Adrenal gland (tissue), 12 donors: Measurements from ENCODE around the gene FMN1. TPM values are rescaled to one million over a fixed set of nuclear protein-coding genes. Genes with fewer than 3 reads are reported as not detected.
A peak's percentile ranks its signal among the peaks of the same experiment; 100 is the strongest.
"Not testable (repeated sequence)": the region's sequence is repeated elsewhere in the genome, so short reads cannot be mapped to it uniquely, and the experiment has no call there.

Source experiments
- DNase-seq, 7 donors: peaks; one replicate each; pipeline ENCODE4 v3.0.0-alpha.2; 2019 to 2020
- H3K27ac ChIP-seq, 5 donors: fragments of 200-600 bp; sonication (generic) in 4 of 5; 1 replicate in 3 of 5; 2 replicates in 2 of 5; pipeline versions ENCODE4 v1.5.1 to v1.8.0; 2016 to 2020; ENCODE audit warnings: mild to moderate bottlenecking in 1 of 5
- H3K27me3 ChIP-seq: fragments of 200-600 bp; 2 replicates; pipeline ENCODE4 v1.8.0; 2021
- H3K36me3 ChIP-seq, 2 donors: fragments of 200-600 bp; replicated peaks in 1 of 2; 1 replicate in 1 of 2; 2 replicates in 1 of 2; pipeline versions ENCODE4 v1.5.1 to v1.8.0; 2018 to 2022
- H3K4me1 ChIP-seq, 2 donors: fragments of 200-600 bp; replicated peaks in 1 of 2; 1 replicate in 1 of 2; 2 replicates in 1 of 2; pipeline versions ENCODE4 v1.5.1 to v1.8.0; 2018 to 2021
- H3K4me3 ChIP-seq, 4 donors: fragments of 200-600 bp; sonication (generic) in 3 of 4; one replicate each; pipeline ENCODE4 v1.5.1; 2016 to 2018
- H3K9me3 ChIP-seq, 3 donors: fragments of 200-600 bp; sonication (generic) in 1 of 3; replicated peaks in 1 of 3; 1 replicate in 2 of 3; 2 replicates in 1 of 3; pipeline versions ENCODE4 v1.5.1 to v1.8.0; 2016 to 2021
- POLR2A ChIP-seq, 2 donors: fragments of 450-650 bp; IDR thresholded peaks; one replicate each; pipeline ENCODE4 v1.6.1; 2017; ENCODE audit warnings: antibody characterized with exemption in 2 of 2, mild to moderate bottlenecking in 2 of 2, moderate library complexity in 1 of 2
- WGBS, 4 donors: extraction: QIAGEN DNeasy Blood & Tissue Kit in 2 of 4; methylation state at CpG; one replicate each; pipeline versions ENCODE4 v1.1.5 to v1.1.7; 2013 to 2017; 5-methylcytosine and 5-hydroxymethylcytosine counted together
- intact Hi-C, 2 donors: fragments of 100-400 bp; cut with DNase I; formaldehyde crosslinking; loops; one replicate each; pipeline versions ENCODE4 v1.14.1 to v1.15.0; 2022 to 2023
- polyA plus RNA-seq, 3 donors: library from polyadenylated mRNA; stranded (reverse); fragments of 200-250 nt in 2 of 3; fragments of 350-450 nt in 1 of 3; fragmentation: Illumina TruSeq in 1 of 3; extraction: RNeasy Lipid Tissue Mini Kit (QIAGEN cat#74804) in 1 of 3; gene quantifications; one replicate each; pipeline ENCODE4 v1.2.3, GENCODE V29; 2013 to 2014
- total RNA-seq, 9 donors: library from RNA; depleted of rRNA in 4 of 9; stranded (reverse); fragments of >200 nt in 4 of 9; fragments of 120-200 nt in 1 of 9; fragmentation: NEBNext Ultra II Directional in 1 of 9; extraction: Animal tissue kit (Norgen Biotek cat#: 25700) in 1 of 9; gene quantifications; one replicate each; pipeline versions ENCODE4 v1.1.0 to v1.2.4, GENCODE V29; 2013 to 2023
- TF ChIP-seq, protein P1 (sequence below), 6 experiments: fragments of 450-650 bp in 4 of 6; fragments of 200-600 bp in 2 of 6; sonication (generic) in 1 of 6; IDR thresholded peaks; 1 replicate in 5 of 6; 2 replicates in 1 of 6; pipeline versions ENCODE4 v1.5.1 to v1.8.0; 2016 to 2021; ENCODE audit warnings: antibody characterized with exemption in 6 of 6, mild to moderate bottlenecking in 2 of 6, moderate library complexity in 1 of 6
- donor health status: healthy with polysubstance abuse.
- donor health status: Bipolar disorder and iron deficiency.
- donor health status: DM: yes; HTN: yes; CAD: no.
- donor health status: DM: no; HTN: no; CAD: no.
- donor health status: DM: no; HTN: no; CAD: no.
- donor health status: DM: yes; HTN: yes; CAD: no.

FMN1 gene
- total and polyA plus RNA-seq, 12 donors, result 0.37 to 29.2 (median 11.4) TPM

- no peak for DNase-seq
- Histone ChIP-seq H3K27me3 (no peaks in the 10 kb centered on the region), H3K27ac (no peak overlapping the region), H3K9me3 (no peaks in the 10 kb centered on the region), H3K4me1 (no peaks in the 10 kb centered on the region), H3K4me3 (no peak overlapping the region), H3K36me3 (no peaks in the 10 kb centered on the region)
- WGBS, 4 donors, result 82 to 87% (median 83%) methylated on average over 3 of the region's 3 CpGs
- TF ChIP-seq, protein P1, sequence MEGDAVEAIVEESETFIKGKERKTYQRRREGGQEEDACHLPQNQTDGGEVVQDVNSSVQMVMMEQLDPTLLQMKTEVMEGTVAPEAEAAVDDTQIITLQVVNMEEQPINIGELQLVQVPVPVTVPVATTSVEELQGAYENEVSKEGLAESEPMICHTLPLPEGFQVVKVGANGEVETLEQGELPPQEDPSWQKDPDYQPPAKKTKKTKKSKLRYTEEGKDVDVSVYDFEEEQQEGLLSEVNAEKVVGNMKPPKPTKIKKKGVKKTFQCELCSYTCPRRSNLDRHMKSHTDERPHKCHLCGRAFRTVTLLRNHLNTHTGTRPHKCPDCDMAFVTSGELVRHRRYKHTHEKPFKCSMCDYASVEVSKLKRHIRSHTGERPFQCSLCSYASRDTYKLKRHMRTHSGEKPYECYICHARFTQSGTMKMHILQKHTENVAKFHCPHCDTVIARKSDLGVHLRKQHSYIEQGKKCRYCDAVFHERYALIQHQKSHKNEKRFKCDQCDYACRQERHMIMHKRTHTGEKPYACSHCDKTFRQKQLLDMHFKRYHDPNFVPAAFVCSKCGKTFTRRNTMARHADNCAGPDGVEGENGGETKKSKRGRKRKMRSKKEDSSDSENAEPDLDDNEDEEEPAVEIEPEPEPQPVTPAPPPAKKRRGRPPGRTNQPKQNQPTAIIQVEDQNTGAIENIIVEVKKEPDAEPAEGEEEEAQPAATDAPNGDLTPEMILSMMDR (IDR thresholded peaks at IDR 0.05), result no peak
- intact Hi-C loops, result loop anchor here in 1 of 2 donors (10.0 kb wide), 1 partner anchor 52 kb away; no protein-coding TSS in a partner anchor
Measured at GRCh38 chr15:32852771-32853170, 341.7 kb downstream of the FMN1 start.

GRCh38 chr15:32852017-32852416, 342.5 kb downstream of the FMN1 start:
- intact Hi-C loops, result loop anchor here in 1 of 2 donors (10.0 kb wide), 1 partner anchor 53 kb away; no protein-coding TSS in a partner anchor
- no peaks in the 10 kb centered on the region for H3K4me1 ChIP-seq
- H3K36me3 ChIP-seq, result no peaks in the 10 kb centered on the region
- WGBS, 4 donors, result 90 to 100% (median 95%) methylated on average over 4 of the region's 4 CpGs
- TF ChIP-seq, protein P1 (IDR thresholded peaks at IDR 0.05), result no peak
- TF ChIP-seq POLR2A (IDR thresholded peaks at IDR 0.05), result no peak
- no peak overlapping the region for H3K27ac ChIP-seq
- no peak for DNase-seq
- no peaks in the 10 kb centered on the region for H3K27me3 ChIP-seq
- H3K4me3 ChIP-seq, result no peak overlapping the region
- no peaks in the 10 kb centered on the region for H3K9me3 ChIP-seq

DNA sequence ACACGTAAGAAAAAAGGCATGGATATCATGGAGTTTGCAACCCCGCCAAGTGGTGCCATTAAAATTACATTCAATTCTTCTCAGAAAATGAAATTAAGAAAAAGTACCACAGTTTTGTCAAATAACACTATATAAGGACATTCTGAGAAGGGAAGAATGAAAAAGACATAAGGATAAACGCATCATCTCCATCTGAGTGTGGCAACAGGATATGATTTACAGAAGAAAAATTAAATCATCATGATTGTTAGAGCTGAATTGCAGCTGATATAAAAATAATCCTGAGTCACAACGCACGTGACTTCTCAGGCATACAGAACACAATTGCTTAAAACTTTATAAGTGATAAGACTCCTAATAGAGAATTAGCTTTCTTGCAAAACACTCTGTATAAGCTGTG, 342.9 kb downstream of the FMN1 start:
- intact Hi-C loops, result loop anchor here in 1 of 2 donors (10.0 kb wide), 1 partner anchor 53 kb away; no protein-coding TSS in a partner anchor
- 65 to 75% (median 70%) methylated on average over 5 of the region's 5 CpGs for WGBS, 4 donors
- TF ChIP-seq, protein P1 (IDR thresholded peaks at IDR 0.05), result no peak
- TF ChIP-seq POLR2A (IDR thresholded peaks at IDR 0.05), result no peak
- no peak overlapping the region for H3K27ac ChIP-seq
- H3K36me3 ChIP-seq, result no peaks in the 10 kb centered on the region
- no peak overlapping the region for H3K4me3 ChIP-seq
- DNase-seq, result peak in 1 of 7 donors; percentile 5
- H3K27me3 ChIP-seq, result no peaks in the 10 kb centered on the region
- no peaks in the 10 kb centered on the region for H3K9me3 ChIP-seq
- H3K4me1 ChIP-seq, result no peaks in the 10 kb centered on the region

- DNase-seq, result no peak
Measured at GRCh38 chr15:32849769-32850668, 344.5 kb downstream of the FMN1 start.

GRCh38 chr15:32846671-32847070, 347.8 kb downstream of the FMN1 start:
- H3K9me3 ChIP-seq, H3K36me3 ChIP-seq, DNase-seq, H3K4me3 ChIP-seq, intact Hi-C loops, H3K4me1 ChIP-seq, H3K27ac ChIP-seq, H3K27me3 ChIP-seq: not testable (repeated sequence)
- WGBS, 4 donors, result 84 to 94% (median 86%) methylated on average over 2 of the region's 2 CpGs

More at GRCh38 chr15:32849769-32850668, 344.5 kb downstream of the FMN1 start:
- intact Hi-C loops, result loop anchor here in 1 of 2 donors (10.0 kb wide), 1 partner anchor 55 kb away; no protein-coding TSS in a partner anchor
- Histone ChIP-seq H3K36me3 (no peaks in the 10 kb centered on the region), H3K27ac (no peak overlapping the region), H3K4me3 (no peak overlapping the region), H3K9me3 (no peaks in the 10 kb centered on the region), H3K27me3 (no peaks in the 10 kb centered on the region), H3K4me1 (no peaks in the 10 kb centered on the region)
- no peak for TF ChIP-seq POLR2A (IDR thresholded peaks at IDR 0.05)
- TF ChIP-seq, protein P1 (IDR thresholded peaks at IDR 0.05), result no peak
- 84 to 89% (median 86%) methylated on average over 10 to 11 of the region's 11 CpGs for WGBS, 4 donors
